H1 (cell line): ENCODE data around the gene SPEM1. TPM values are rescaled to one million over a fixed set of nuclear protein-coding genes. Genes with fewer than 3 reads are reported as not detected.

Source experiments
- CTCF ChIA-PET: fragments of 300-600 bp; sonication (Branson Sonifier 250); formaldehyde crosslinking; loops from one replicate; lab custom pipeline; 2021; ENCODE audit not compliant: partially characterized antibody; lab: Charles Lee
- POLR2A ChIA-PET: fragments of 300-600 bp; sonication (Branson Sonifier 250); formaldehyde crosslinking; loops from one replicate; lab custom pipeline; 2021; ENCODE audit warnings: inconsistent platforms; ENCODE audit not compliant: partially characterized antibody; lab: Charles Lee
- DNase-seq, 2 experiments: peaks; one replicate each; pipeline versions ENCODE4 v3.0.0 to v3.0.0-alpha.2; 2010 to 2022; ENCODE audit warnings: low spot score in 2 of 2, low read depth in 1 of 2, mixed read lengths in 1 of 2
- FAIRE-seq: peaks from 2 replicates; lab custom pipeline; 2011; peaks lifted over from hg19 to GRCh38; lab: Jason Lieb, UNC
- H2AFZ ChIP-seq: 2 replicates; pipeline ENCODE4 v1.8.1; 2012; ENCODE audit warnings: low read length, inconsistent platforms
- H2AK5ac ChIP-seq: 2 replicates; pipeline ENCODE4 v1.6.1; 2013; ENCODE audit warnings: low read depth, low read length
- H2BK120ac ChIP-seq: replicated peaks from 2 replicates; pipeline ENCODE3; 2013; ENCODE audit warnings: low read depth, low read length, inconsistent platforms
- H2BK12ac ChIP-seq: 2 replicates; pipeline ENCODE4 v1.6.1; 2013; ENCODE audit warnings: low read depth, low read length
- H2BK15ac ChIP-seq: 2 replicates; pipeline ENCODE4 v1.6.1; 2013; ENCODE audit warnings: low read length
- H2BK20ac ChIP-seq: 2 replicates; pipeline ENCODE4 v1.6.1; 2013; ENCODE audit warnings: low read length
- H2BK5ac ChIP-seq: 2 replicates; pipeline ENCODE4 v1.6.1; 2013; ENCODE audit warnings: low read depth, low read length
- H3K14ac ChIP-seq: 2 replicates; pipeline ENCODE4 v1.6.1; 2013; ENCODE audit warnings: inconsistent platforms; ENCODE audit not compliant: insufficient read length
- H3K18ac ChIP-seq: 2 replicates; pipeline ENCODE4 v1.6.1; 2013; ENCODE audit warnings: low read length; ENCODE audit errors: extremely low read depth
- H3K23ac ChIP-seq: 2 replicates; pipeline ENCODE4 v1.6.1; 2013; ENCODE audit warnings: inconsistent platforms; ENCODE audit not compliant: insufficient read length
- H3K23me2 ChIP-seq: 2 replicates; pipeline ENCODE4 v1.6.1; 2013; ENCODE audit warnings: low read depth, low read length
- H3K27ac ChIP-seq: 2 replicates; pipeline ENCODE4 v1.6.1; 2011; ENCODE audit warnings: low read depth, low read length, inconsistent platforms
- H3K27me3 ChIP-seq, 4 experiments: replicated peaks in 1 of 4; 1 replicate in 1 of 4; 2 replicates in 3 of 4; pipeline versions ENCODE4 v1.6.1 to v1.8.1; 2011 to 2013; ENCODE audit warnings: low read length in 3 of 4, mild to moderate bottlenecking in 3 of 4, inconsistent platforms in 2 of 4, mixed read lengths in 2 of 4, moderate library complexity in 1 of 4; ENCODE audit not compliant: control insufficient read depth in 3 of 4, insufficient read depth in 3 of 4; ENCODE audit errors: extremely low read depth in 1 of 4
- H3K36me3 ChIP-seq, 4 experiments: 2 replicates each; pipeline versions ENCODE4 v1.6.1 to v1.8.1; 2011 to 2013; ENCODE audit warnings: mild to moderate bottlenecking in 4 of 4, low read length in 3 of 4, moderate library complexity in 2 of 4, control low read depth in 1 of 4, inconsistent platforms in 1 of 4; ENCODE audit not compliant: insufficient read depth in 4 of 4, control insufficient read depth in 2 of 4
- H3K4ac ChIP-seq: replicated peaks from 2 replicates; pipeline ENCODE3; 2013; ENCODE audit warnings: low read length, low read depth, mixed read lengths, inconsistent platforms; ENCODE audit not compliant: insufficient read length
- H3K4me1 ChIP-seq, 4 experiments: replicated peaks in 1 of 4; 1 replicate in 1 of 4; 2 replicates in 3 of 4; pipeline versions ENCODE4 v1.6.1 to v1.8.1; 2011 to 2013; ENCODE audit warnings: low read length in 3 of 4, inconsistent platforms in 2 of 4, mixed read lengths in 1 of 4; ENCODE audit not compliant: insufficient read depth in 4 of 4, control insufficient read depth in 3 of 4
- H3K4me2 ChIP-seq, 2 experiments: 2 replicates each; pipeline versions ENCODE4 v1.6.1 to v1.8.1; 2011 to 2013; ENCODE audit warnings: low read depth in 2 of 2, low read length in 2 of 2, control low read depth in 1 of 2, inconsistent platforms in 1 of 2, mild to moderate bottlenecking in 1 of 2; ENCODE audit not compliant: insufficient read depth in 1 of 2
- H3K4me3 ChIP-seq, 4 experiments: fragments of 200-600, 300-600 bp in 1 of 4; sonication (generic), shearing (Covaris generic), sonication (Bioruptor Twin) in 1 of 4; 2 replicates each; pipeline versions ENCODE4 v1.5.1 to v1.8.1; 2011 to 2016; ENCODE audit warnings: low read length in 4 of 4, low read depth in 3 of 4, control low read depth in 2 of 4, inconsistent platforms in 2 of 4, mild to moderate bottlenecking in 2 of 4, mixed read lengths in 1 of 4, moderate library complexity in 1 of 4; ENCODE audit not compliant: insufficient read depth in 2 of 4; ENCODE audit errors: extremely low read depth in 1 of 4
- H3K56ac ChIP-seq: replicated peaks from 2 replicates; pipeline ENCODE3; 2013; ENCODE audit warnings: low read depth, mild to moderate bottlenecking, mixed read lengths, low read length, inconsistent platforms; ENCODE audit not compliant: insufficient read length
- H3K79me1 ChIP-seq: 2 replicates; pipeline ENCODE4 v1.6.1; 2013; ENCODE audit warnings: low read depth, low read length, control low read depth
- H3K79me2 ChIP-seq, 2 experiments: 2 replicates each; pipeline versions ENCODE4 v1.6.1 to v1.8.1; 2012 to 2013; ENCODE audit warnings: low read length in 2 of 2, mild to moderate bottlenecking in 2 of 2, inconsistent platforms in 1 of 2; ENCODE audit not compliant: insufficient read depth in 2 of 2, control insufficient read depth in 1 of 2
- H3K9ac ChIP-seq, 4 experiments: replicated peaks in 1 of 4; 1 replicate in 1 of 4; 2 replicates in 3 of 4; pipeline versions ENCODE4 v1.6.1 to v1.8.1; 2011 to 2013; ENCODE audit warnings: low read depth in 3 of 4, low read length in 3 of 4, control low read depth in 2 of 4, mild to moderate bottlenecking in 2 of 4, moderate library complexity in 2 of 4, inconsistent platforms in 1 of 4; ENCODE audit errors: extremely low read depth in 1 of 4
- H3K9me3 ChIP-seq, 2 experiments: 2 replicates each; pipeline versions ENCODE4 v1.6.1 to v1.8.1; 2012 to 2013; ENCODE audit warnings: mild to moderate bottlenecking in 2 of 2, moderate library complexity in 2 of 2, control low read depth in 1 of 2, inconsistent platforms in 1 of 2, low read depth in 1 of 2, low read length in 1 of 2, mixed read lengths in 1 of 2; ENCODE audit not compliant: insufficient read depth in 2 of 2
- H4K20me1 ChIP-seq, 2 experiments: replicated peaks in 1 of 2; 2 replicates each; pipeline versions ENCODE3 to v1.8.1; 2011 to 2013; ENCODE audit warnings: inconsistent platforms in 2 of 2, low read length in 2 of 2, mild to moderate bottlenecking in 1 of 2; ENCODE audit not compliant: insufficient read depth in 2 of 2, control insufficient read depth in 1 of 2
- H4K5ac ChIP-seq: 2 replicates; pipeline ENCODE4 v1.6.1; 2013; ENCODE audit warnings: low read length, low read depth, mixed read lengths, inconsistent platforms; ENCODE audit not compliant: insufficient read length
- H4K8ac ChIP-seq: 2 replicates; pipeline ENCODE4 v1.8.0; 2013; ENCODE audit warnings: mild to moderate bottlenecking, moderate library complexity, low read length, inconsistent platforms; ENCODE audit not compliant: insufficient read depth; ENCODE audit errors: extremely low read depth
- H4K91ac ChIP-seq: replicated peaks from 2 replicates; pipeline ENCODE3; 2013; ENCODE audit warnings: low read length, mixed read lengths, inconsistent platforms; ENCODE audit not compliant: insufficient read length
- BCL11A ChIP-seq, 2 experiments: IDR thresholded peaks; one replicate each; pipeline ENCODE4 v1.6.1; 2011; ENCODE audit warnings: low read depth in 2 of 2, low read length in 2 of 2, mild to moderate bottlenecking in 2 of 2
- BRCA1 ChIP-seq: IDR thresholded peaks from 2 replicates; pipeline ENCODE4 v1.6.1; 2012; ENCODE audit warnings: low read depth, low read length, improper control_type of control experiment
- CHD2 ChIP-seq: IDR thresholded peaks from 2 replicates; pipeline ENCODE4 v1.6.1; 2012; ENCODE audit warnings: low read length, improper control_type of control experiment
- E2F6 ChIP-seq: IDR thresholded peaks from 2 replicates; pipeline ENCODE4 v1.6.1; 2012; ENCODE audit warnings: inconsistent platforms
- FOSL1 ChIP-seq: IDR thresholded peaks from 2 replicates; pipeline ENCODE4 v1.6.1; 2011; ENCODE audit warnings: mild to moderate bottlenecking, low read depth, low read length, moderate library complexity; ENCODE audit not compliant: insufficient read depth
- JUN ChIP-seq: IDR thresholded peaks from 2 replicates; pipeline ENCODE4 v1.6.1; 2011; ENCODE audit warnings: low read depth, mild to moderate bottlenecking, improper control_type of control experiment, low read length
- KDM4A ChIP-seq: IDR thresholded peaks from one replicate; pipeline ENCODE4 v1.7.1; 2012; ENCODE audit warnings: low read depth, mild to moderate bottlenecking, moderate library complexity, low read length, inconsistent platforms; ENCODE audit not compliant: severe bottlenecking
- NANOG ChIP-seq: IDR thresholded peaks from 2 replicates; pipeline ENCODE4 v1.6.1; 2011; ENCODE audit warnings: low read length, low read depth, mild to moderate bottlenecking, inconsistent platforms; ENCODE audit not compliant: insufficient read depth, poor library complexity, severe bottlenecking
- POU5F1 ChIP-seq: IDR thresholded peaks from 2 replicates; pipeline ENCODE4 v1.6.1; 2011; ENCODE audit warnings: low read depth, mild to moderate bottlenecking, low read length, moderate library complexity
- RFX5 ChIP-seq: IDR thresholded peaks from 2 replicates; pipeline ENCODE4 v1.6.1; 2011; ENCODE audit warnings: low read depth, low read length, improper control_type of control experiment, borderline replicate concordance
- SIRT6 ChIP-seq: IDR thresholded peaks from one replicate; pipeline ENCODE4 v1.7.1; 2012; ENCODE audit warnings: low read length, inconsistent platforms
- SP1 ChIP-seq: IDR thresholded peaks from 2 replicates; pipeline ENCODE4 v1.6.1; 2011; ENCODE audit warnings: low read depth, low read length
- SUZ12 ChIP-seq: fragments of 200-600 bp; sonication (generic); IDR thresholded peaks from 2 replicates; pipeline ENCODE4 v1.6.1; 2012; ENCODE audit warnings: mild to moderate bottlenecking, inconsistent platforms, low read length, moderate library complexity, mixed read lengths
- ZNF274 ChIP-seq: IDR thresholded peaks from 2 replicates; pipeline ENCODE4 v1.7.0; 2012; ENCODE audit warnings: low read length, borderline replicate concordance; ENCODE audit errors: extremely low read depth
- WGBS, 2 experiments: shearing (Covaris generic) in 1 of 2; methylation state at CpG; one replicate each; pipeline versions ENCODE4 v1.1.6 to v1.1.7; 2013 to 2015; ENCODE audit warnings: low lambda C conversion rate in 2 of 2, mixed read lengths in 2 of 2, inconsistent platforms in 1 of 2, low coverage in 1 of 2, missing lambda C conversion rate in 1 of 2; ENCODE audit not compliant: insufficient replicate concordance in 2 of 2, insufficient coverage in 1 of 2, insufficient read length in 1 of 2; ENCODE audit errors: extremely low coverage in 1 of 2, missing lambda C conversion rate in 1 of 2; 5-methylcytosine and 5-hydroxymethylcytosine counted together
- polyA plus RNA-seq, 7 experiments: library from polyadenylated mRNA; depleted of rRNA in 3 of 7; stranded (reverse) in 5 of 7; unstranded in 2 of 7; fragments of >200 nt in 5 of 7; fragments of 200-250 nt in 2 of 7; gene quantifications; 1 replicate in 5 of 7; 2 replicates in 1 of 7; 4 replicates in 1 of 7; pipeline versions ENCODE4 v1.2.1 to v1.2.3, GENCODE V29; 2011 to 2013; ENCODE audit warnings: missing spikeins in 2 of 7, mixed read lengths in 2 of 7
- total RNA-seq: library from RNA; stranded (reverse); fragmentation: NEBNext Ultra II Directional; extraction: Animal tissue kit (Norgen Biotek cat#: 25700); gene quantifications from 2 replicates; pipeline ENCODE4 v1.2.1, GENCODE V29; 2021

Gene SPEM1
- total and polyA plus RNA-seq, 2 of the 8 experiments (the other 6 are each of a cell fraction or from before 2014, with no cell fraction given) = not detected

DNA sequence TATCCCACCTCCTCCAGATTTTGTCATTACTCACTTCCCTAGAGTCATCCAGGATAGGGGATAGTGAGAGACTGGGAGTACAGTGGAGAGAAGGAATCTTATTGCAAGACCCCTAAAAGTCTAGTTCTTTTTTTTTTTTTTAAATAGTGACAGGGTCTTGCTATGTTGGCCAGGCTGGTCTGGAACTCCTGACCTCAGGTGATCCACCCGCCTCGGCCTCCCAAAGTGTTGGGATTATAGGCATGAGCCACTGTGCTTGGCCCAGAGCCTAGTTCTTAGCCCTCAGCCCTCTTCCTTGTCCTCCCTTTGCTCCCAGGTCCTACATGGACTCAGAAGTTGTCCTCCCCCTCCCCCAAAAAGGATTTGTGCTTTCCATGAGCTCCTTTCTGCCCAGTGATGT lies 22.0 kb downstream of the SPEM1 start:
- Histone ChIP-seq H3K23me2 (peaks cover 26% of the 10 kb centered on the region; the same call in 1 of the 2 replicates), H4K20me1 (no peaks in the 10 kb centered on the region), H4K91ac (no peak overlapping the region), H3K4me3 (no peak overlapping the region), H3K9me3 (no peaks in the 10 kb centered on the region), H4K8ac (no peak overlapping the region), H2BK20ac (no peak overlapping the region), H4K5ac (no peak overlapping the region), H2BK12ac (peak overlapping the region; percentile 60; the same call in 1 of the 2 replicates), H2BK5ac (no peak overlapping the region), H2BK120ac (no peak overlapping the region), H3K4me1 (peaks cover 3 to 27% (median 18%) of the 10 kb centered on the region in 4 experiments), H2AK5ac (no peak overlapping the region), H3K27ac (no peak overlapping the region), H3K14ac (no peak overlapping the region), H3K27me3 (peaks cover 2 to 18% (median 15%) of the 10 kb centered on the region in 4 experiments), H3K18ac (no peak overlapping the region), H3K56ac (no peak overlapping the region), H3K79me2 (no peaks in the 10 kb centered on the region), H2BK15ac (peak overlapping the region; percentile 97; the same call in 1 of the 2 replicates), H3K23ac (no peak overlapping the region), H3K9ac (no peak overlapping the region), H3K36me3 (no peaks in the 10 kb centered on the region), H3K79me1 (no peaks in the 10 kb centered on the region), H3K4ac (no peak overlapping the region), H2AFZ (no peak overlapping the region), H3K4me2 (peak overlapping the region in 1 of 2 experiments; percentile 91; a peak in 1 of 4 replicates)
- DNase-seq (no peak), FAIRE-seq (no peak)
- POLR2A ChIA-PET = interaction anchor here (0.9 to 15.5 kb wide), 10 partner anchors 11 to 245 kb away, joined by 3 to 339 read pairs (median 4); partner anchors contain the start of genes POLR2A, SLC35G6, TMEM256 and TP53
- CTCF ChIA-PET = interaction anchor here (0.6 to 5.4 kb wide), 11 partner anchors 9 to 129 kb away, joined by 3 to 26 read pairs (median 4); partner anchors contain the start of genes NEURL4, NLGN2, TMEM95 and ZBTB4
- TF ChIP-seq CHD2 (no peak), SUZ12 (no peak), SP1 (no peak), ZNF274 (no peak), BCL11A (IDR thresholded peaks at IDR 0.05; ENCODE audit: low read depth in 2 of 2, low read length in 2 of 2) (no peak), KDM4A (no peak), FOSL1 (no peak), NANOG (no peak), JUN (no peak), E2F6 (no peak), RFX5 (no peak), POU5F1 (no peak), BRCA1 (no peak), SIRT6 (no peak)
- 95% methylated on average over 2 of the region's 2 CpGs; no CpG with 5 or more reads in 1 of the 2 experiments for WGBS, 2 experiments
